WI38 (cell line): ENCODE data around the gene LETM1.

ENCODE experiments used
- H3K4me3 ChIP-seq: 2 replicates; pipeline ENCODE4 v1.5.1; 2011; ENCODE audit warnings: low read depth, mild to moderate bottlenecking, control low read depth, low read length
- CTCF ChIP-seq: IDR thresholded peaks from 2 replicates; pipeline ENCODE4 v1.5.1; 2012; ENCODE audit warnings: low read depth, mild to moderate bottlenecking, control low read depth, low read length

The LETM1 gene

GRCh38 chr4:1808851-1809753 lies 46.9 kb downstream of the LETM1 start:
- no peak for TF ChIP-seq CTCF
- no peak overlapping the region for H3K4me3 ChIP-seq

GRCh38 chr4:1808396-1808795 lies 47.6 kb downstream of the LETM1 start:
- no peak for TF ChIP-seq CTCF
- no peak overlapping the region for H3K4me3 ChIP-seq

DNA sequence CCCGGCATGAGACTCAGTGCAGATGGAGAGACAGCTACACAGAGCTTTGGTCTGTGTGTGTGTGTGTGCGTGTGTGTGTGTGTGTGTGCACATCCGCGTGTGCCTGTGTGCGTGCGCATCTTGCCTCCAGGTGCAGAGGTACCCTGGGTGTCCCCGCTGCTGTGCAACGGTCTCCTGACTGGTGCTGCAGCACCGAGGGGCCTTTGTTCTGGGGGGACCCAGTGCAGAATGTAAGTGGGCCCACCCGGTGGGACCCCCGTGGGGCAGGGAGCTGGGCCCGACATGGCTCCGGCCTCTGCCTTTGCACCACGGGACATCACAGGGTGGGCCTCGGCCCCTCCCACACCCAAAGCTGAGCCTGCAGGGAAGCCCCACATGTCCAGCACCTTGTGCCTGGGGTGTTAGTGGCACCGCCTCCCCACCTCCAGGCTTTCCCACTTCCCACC lies 48.6 kb downstream of the LETM1 start:
- TF ChIP-seq CTCF = no peak
- no peak overlapping the region for H3K4me3 ChIP-seq

DNA sequence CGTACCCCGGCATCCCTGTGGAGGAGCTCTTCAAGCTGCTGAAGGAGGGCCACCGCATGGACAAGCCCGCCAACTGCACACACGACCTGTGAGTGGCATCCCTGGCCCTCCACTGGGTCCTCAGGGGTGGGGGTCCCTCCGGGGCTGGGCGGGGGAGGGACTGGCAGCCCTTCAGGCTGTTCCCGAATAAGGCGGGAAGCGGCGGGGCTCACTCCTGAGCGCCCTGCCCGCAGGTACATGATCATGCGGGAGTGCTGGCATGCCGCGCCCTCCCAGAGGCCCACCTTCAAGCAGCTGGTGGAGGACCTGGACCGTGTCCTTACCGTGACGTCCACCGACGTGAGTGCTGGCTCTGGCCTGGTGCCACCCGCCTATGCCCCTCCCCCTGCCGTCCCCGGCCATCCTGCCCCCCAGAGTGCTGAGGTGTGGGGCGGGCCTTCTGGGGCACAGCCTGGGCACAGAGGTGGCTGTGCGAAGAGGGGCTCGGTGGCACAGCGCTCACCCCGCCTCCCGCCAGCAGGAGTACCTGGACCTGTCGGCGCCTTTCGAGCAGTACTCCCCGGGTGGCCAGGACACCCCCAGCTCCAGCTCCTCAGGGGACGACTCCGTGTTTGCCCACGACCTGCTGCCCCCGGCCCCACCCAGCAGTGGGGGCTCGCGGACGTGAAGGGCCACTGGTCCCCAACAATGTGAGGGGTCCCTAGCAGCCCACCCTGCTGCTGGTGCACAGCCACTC lies 49.2 kb downstream of the LETM1 start:
- TF ChIP-seq CTCF = no peak
- H3K4me3 ChIP-seq = no peak overlapping the region

DNA sequence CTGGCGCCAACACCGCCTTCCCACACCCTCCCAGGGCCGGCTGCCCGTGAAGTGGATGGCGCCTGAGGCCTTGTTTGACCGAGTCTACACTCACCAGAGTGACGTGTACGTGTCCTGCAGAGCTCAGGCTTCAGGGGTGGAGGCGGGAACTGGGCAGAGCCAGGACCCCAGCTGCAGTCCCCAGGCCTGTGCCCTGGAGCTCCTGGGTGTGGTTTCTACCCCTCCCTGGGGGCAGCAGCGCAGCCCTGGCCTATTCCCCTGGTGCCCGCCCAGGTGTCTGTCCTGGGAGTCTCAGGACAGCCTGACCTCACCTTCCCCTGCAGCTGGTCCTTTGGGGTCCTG lies 49.8 kb downstream of the LETM1 start:
- no peak overlapping the region for H3K4me3 ChIP-seq
- no peak for TF ChIP-seq CTCF

GRCh38 chr4:1805493-1806222 lies 50.3 kb downstream of the LETM1 start:
- no peak overlapping the region for H3K4me3 ChIP-seq
- no peak for TF ChIP-seq CTCF
